Measurements from ENCODE around the gene SMPDL3B. TPM values are rescaled to one million over a fixed set of nuclear protein-coding genes. Genes with fewer than 3 reads are reported as not detected.

Gene SMPDL3B
- total RNA-seq, 6 donors from 2014 or later, result 7.3 to 57.1 (median 27.2) TPM

DNA sequence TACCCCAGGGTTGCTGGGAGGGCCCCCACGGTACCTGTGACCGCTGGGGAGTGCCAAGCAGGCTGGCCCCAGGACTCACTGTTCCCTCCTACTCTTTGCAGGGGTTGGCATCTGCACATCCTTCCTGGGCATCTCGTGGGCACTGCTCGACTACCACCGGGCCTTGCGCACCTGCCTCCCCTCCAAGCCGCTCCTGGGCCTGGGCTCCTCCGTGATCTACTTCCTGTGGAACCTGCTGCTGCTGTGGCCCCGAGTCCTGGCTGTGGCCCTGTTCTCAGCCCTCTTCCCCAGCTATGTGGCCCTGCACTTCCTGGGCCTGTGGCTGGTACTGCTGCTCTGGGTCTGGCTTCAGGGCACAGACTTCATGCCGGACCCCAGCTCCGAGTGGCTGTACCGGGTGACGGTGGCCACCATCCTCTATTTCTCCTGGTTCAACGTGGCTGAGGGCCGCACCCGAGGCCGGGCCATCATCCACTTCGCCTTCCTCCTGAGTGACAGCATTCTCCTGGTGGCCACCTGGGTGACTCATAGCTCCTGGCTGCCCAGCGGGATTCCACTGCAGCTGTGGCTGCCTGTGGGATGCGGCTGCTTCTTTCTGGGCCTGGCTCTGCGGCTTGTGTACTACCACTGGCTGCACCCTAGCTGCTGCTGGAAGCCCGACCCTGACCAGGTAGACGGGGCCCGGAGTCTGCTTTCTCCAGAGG lies 31.8 kb downstream of the SMPDL3B start:
- Histone ChIP-seq H3K4me3 (no peak overlapping the region), H3K27me3 (no peaks in the 10 kb centered on the region), H3K4me1 (peaks cover 0 to 8% (median 5%) of the 10 kb centered on the region in 4 donors), H3K9me3 (no peaks in the 10 kb centered on the region), H3K27ac (no peak overlapping the region), H3K36me3 (peaks cover 11 to 62% (median 41%) of the 10 kb centered on the region in 4 donors)
- no peak for ATAC-seq (ENCODE audit: low FRiP score in 2 of 2)
- TF ChIP-seq EP300 (IDR thresholded peaks at IDR 0.05) (no peak), POLR2AphosphoS5 (IDR thresholded peaks at IDR 0.05) (no peak), POLR2A (IDR thresholded peaks at IDR 0.05) (no peak)
- TF ChIP-seq, protein P1, sequence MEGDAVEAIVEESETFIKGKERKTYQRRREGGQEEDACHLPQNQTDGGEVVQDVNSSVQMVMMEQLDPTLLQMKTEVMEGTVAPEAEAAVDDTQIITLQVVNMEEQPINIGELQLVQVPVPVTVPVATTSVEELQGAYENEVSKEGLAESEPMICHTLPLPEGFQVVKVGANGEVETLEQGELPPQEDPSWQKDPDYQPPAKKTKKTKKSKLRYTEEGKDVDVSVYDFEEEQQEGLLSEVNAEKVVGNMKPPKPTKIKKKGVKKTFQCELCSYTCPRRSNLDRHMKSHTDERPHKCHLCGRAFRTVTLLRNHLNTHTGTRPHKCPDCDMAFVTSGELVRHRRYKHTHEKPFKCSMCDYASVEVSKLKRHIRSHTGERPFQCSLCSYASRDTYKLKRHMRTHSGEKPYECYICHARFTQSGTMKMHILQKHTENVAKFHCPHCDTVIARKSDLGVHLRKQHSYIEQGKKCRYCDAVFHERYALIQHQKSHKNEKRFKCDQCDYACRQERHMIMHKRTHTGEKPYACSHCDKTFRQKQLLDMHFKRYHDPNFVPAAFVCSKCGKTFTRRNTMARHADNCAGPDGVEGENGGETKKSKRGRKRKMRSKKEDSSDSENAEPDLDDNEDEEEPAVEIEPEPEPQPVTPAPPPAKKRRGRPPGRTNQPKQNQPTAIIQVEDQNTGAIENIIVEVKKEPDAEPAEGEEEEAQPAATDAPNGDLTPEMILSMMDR (IDR thresholded peaks at IDR 0.05), result no peak
- DNase-seq, result peak in 1 of 2 donors; percentile 67
- WGBS, 2 donors, result 98% methylated on average over 8 to 24 of the region's 24 CpGs

DNA sequence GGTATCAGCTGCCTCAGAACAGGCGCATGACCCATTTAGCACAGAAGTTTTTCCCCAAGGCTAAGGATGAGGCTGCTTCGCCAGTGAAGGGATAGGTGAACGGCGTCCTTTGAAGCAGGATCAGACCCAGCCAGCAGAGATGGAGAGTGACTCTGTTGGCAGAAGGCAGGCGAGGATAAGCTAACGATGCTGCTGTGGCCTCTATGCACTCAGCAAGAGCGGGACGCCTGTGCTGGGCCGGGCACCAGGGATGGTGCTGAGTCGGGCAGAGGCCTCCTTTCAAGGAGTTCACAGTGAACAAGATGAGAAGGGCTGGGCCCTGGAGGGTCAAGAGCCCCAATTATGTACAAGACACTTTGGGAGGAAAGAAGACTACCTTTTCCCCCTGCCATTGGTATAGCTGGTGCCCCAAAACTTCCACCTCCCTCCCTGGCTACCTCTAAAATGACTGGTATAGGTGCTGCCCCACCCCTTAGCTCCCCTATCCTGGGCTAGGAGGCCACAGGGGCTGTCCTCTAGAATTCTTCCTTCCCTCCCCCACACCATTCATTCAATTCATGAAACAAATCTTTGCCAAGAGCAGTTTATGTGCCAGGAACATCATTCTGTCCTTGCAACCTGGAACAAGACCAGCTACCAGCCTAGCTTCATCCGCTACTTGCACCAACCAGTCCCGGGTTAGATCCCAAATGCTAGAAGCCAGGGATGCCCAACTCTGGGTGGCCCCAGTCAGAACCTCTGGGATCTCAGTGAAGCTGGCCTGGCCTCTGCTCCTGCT lies 32.5 kb downstream of the SMPDL3B start:
- Histone ChIP-seq H3K9me3 (no peaks in the 10 kb centered on the region), H3K36me3 (peaks cover 11 to 65% (median 41%) of the 10 kb centered on the region in 4 donors), H3K27me3 (no peaks in the 10 kb centered on the region), H3K4me3 (no peak overlapping the region), H3K4me1 (peaks cover 0 to 5% (median 2%) of the 10 kb centered on the region in 4 donors), H3K27ac (no peak overlapping the region)
- DNase-seq, result peak in 1 of 2 donors; percentile 50
- no peak for TF ChIP-seq EP300 (IDR thresholded peaks at IDR 0.05)
- no peak for TF ChIP-seq POLR2AphosphoS5 (IDR thresholded peaks at IDR 0.05)
- no peak for TF ChIP-seq POLR2A (IDR thresholded peaks at IDR 0.05)
- TF ChIP-seq, protein P1 (IDR thresholded peaks at IDR 0.05), result no peak
- WGBS, 2 donors, result 92 to 96% methylated on average over 9 to 12 of the region's 12 CpGs
- no peak for ATAC-seq (ENCODE audit: low FRiP score in 2 of 2)

DNA sequence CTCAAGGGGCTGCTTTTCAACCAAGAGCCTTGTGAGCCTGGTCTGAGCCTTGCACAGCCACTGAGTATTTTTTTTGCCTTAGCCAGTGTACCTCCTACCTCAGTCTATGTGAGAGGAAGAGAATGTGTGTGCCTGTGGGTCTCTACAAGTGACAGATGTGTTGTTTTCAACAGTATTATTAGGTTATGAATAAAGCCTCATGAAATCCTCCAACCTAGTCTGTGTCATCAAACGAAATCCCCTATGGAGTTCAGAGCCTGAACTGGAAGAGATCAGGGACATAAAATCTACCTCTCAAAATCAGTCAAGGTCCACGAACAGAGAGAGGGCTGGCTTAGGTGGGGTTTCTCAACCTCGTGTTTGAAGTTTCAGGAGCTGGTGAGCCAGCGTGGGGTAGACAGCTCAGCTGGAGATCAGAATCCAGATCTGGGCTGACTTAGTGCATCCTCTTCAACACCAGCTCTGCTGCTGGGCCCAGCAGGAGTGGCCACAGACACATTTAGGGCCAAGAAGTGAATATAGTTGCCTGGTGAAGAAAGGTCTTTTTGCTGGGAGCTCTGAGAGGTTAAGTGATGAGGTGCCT lies 33.2 kb downstream of the SMPDL3B start:
- TF ChIP-seq POLR2A (IDR thresholded peaks at IDR 0.05), result no peak
- no peak for TF ChIP-seq EP300 (IDR thresholded peaks at IDR 0.05)

DNA sequence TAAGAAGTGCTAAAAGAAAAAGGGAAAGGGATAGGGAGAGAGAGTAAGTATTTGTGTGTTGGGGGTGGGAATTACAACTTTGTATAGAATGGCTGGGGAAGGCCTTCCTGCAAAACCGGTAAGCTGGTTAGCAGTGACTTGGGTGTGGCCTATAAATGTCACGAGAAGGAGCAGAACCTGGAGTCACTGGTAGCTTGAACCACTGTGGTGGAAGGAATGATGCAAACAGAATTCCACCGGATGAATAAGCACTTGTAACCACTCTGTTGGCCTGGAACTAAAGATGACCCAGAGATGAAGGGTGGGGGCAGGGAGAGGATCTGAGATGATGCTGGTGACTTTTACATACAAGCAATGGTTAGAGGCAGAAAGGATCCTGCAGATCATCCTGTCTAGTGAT lies 33.9 kb downstream of the SMPDL3B start:
- Histone ChIP-seq H3K4me1 (peaks cover 0 to 5% (median 2%) of the 10 kb centered on the region in 4 donors), H3K36me3 (peaks cover 11 to 71% (median 40%) of the 10 kb centered on the region in 4 donors), H3K27ac (no peak overlapping the region), H3K27me3 (no peaks in the 10 kb centered on the region), H3K9me3 (no peaks in the 10 kb centered on the region), H3K4me3 (no peak overlapping the region)
- peak in 1 of 2 donors; percentile 66 for ATAC-seq (ENCODE audit: low FRiP score in 2 of 2)
- TF ChIP-seq POLR2AphosphoS5 (IDR thresholded peaks at IDR 0.05) (peak in 1 of 2 donors; percentile 15), EP300 (IDR thresholded peaks at IDR 0.05) (no peak)
- DNase-seq, result no peak
- 55 to 69% methylated on average over 3 of the region's 3 CpGs for WGBS, 2 donors

More for the DNA sequence above, 33.2 kb downstream of the SMPDL3B start:
- DNase-seq (no peak), ATAC-seq (ENCODE audit: low FRiP score in 2 of 2) (no peak)
- Histone ChIP-seq H3K4me3 (no peak overlapping the region), H3K27me3 (no peaks in the 10 kb centered on the region), H3K9me3 (no peaks in the 10 kb centered on the region), H3K36me3 (peaks cover 11 to 72% (median 41%) of the 10 kb centered on the region in 4 donors), H3K27ac (no peak overlapping the region), H3K4me1 (peaks cover 0 to 5% (median 2%) of the 10 kb centered on the region in 4 donors)
- WGBS, 2 donors, result 85 to 95% methylated on average over 4 of the region's 4 CpGs

DNA sequence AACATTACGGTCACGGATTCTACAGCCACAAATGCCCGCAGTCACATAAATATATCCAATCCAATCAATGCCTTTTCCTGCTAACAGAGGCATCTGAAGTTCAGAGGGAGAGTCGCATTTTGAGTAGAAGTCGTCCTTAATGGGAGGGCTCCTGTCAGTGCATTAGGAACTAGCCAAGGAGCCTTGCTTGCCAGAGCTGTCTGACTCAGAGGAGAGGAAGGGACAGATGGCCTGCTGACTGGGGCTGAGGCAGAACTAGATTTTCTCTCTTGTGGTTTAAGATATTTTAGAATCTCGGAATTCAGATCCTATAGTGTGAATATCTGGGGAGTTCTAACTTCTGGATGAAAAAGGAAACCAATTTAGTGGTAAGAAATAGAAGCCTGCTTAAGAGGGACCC lies 35.6 kb downstream of the SMPDL3B start:
- ATAC-seq (ENCODE audit: low FRiP score in 2 of 2), result peak in 1 of 2 donors; percentile 78
- H3K36me3 ChIP-seq, result peaks cover 9 to 74% (median 35%) of the 10 kb centered on the region in 4 donors

More for the DNA sequence above, 35.6 kb downstream of the SMPDL3B start:
- H3K9me3 ChIP-seq, result no peaks in the 10 kb centered on the region
- no peaks in the 10 kb centered on the region for H3K27me3 ChIP-seq
- H3K27ac ChIP-seq, result no peak overlapping the region
- TF ChIP-seq EP300 (IDR thresholded peaks at IDR 0.05) (no peak), POLR2A (IDR thresholded peaks at IDR 0.05) (no peak), POLR2AphosphoS5 (IDR thresholded peaks at IDR 0.05) (no peak)
- TF ChIP-seq, protein P1 (IDR thresholded peaks at IDR 0.05), result no peak
- 89 to 90% methylated on average over 6 of the region's 6 CpGs for WGBS, 2 donors
- DNase-seq, result no peak
- H3K4me1 ChIP-seq, result peaks cover 0 to 5% (median 2%) of the 10 kb centered on the region in 4 donors
- H3K4me3 ChIP-seq, result no peak overlapping the region

Data from upper lobe of left lung (tissue), 6 donors.